Raji (cell line): ENCODE results near the gene MRPL38.

Experiments
- POLR2A ChIP-seq: IDR thresholded peaks from 2 replicates; pipeline ENCODE4 v1.6.1; 2011; ENCODE audit warnings: low read depth, low read length, control low read depth; ENCODE audit not compliant: insufficient read depth

The MRPL38 gene

GRCh38 chr17:75855310-75856061 is 49.2 kb downstream of the MRPL38 start, which contains the start of gene WBP2:
WBP2 (minus strand) TSS chr17:75855335; CDS start chr17:75855297, 38 bp downstream.
- TF ChIP-seq POLR2A = peak; percentile 98

- TF ChIP-seq POLR2A = no peak
These were observed 49.8 kb downstream of the MRPL38 start for GRCh38 chr17:75854881-75855309.

GRCh38 chr17:75854101-75854748 is 50.5 kb downstream of the MRPL38 start:
- no peak for TF ChIP-seq POLR2A

DNA sequence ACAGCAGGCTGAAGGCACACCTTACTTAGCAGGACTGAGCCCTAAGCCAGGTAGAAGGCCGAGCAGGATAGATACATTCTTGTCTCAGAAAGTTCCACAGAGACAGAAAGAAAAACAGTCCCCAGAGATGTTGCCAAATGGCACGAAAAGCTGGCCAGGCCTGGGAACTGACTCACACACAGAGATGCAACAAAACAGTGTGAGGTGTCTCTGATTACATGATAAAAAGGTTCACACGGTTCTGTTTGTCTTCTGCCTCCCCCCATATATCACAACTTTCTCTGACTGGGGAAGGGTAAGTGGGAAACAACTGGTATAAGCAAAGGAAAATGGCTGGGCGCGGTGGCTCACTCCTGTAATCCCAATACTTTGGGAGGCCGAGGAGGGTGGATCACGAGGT is 51.3 kb downstream of the MRPL38 start:
- no peak for TF ChIP-seq POLR2A

DNA sequence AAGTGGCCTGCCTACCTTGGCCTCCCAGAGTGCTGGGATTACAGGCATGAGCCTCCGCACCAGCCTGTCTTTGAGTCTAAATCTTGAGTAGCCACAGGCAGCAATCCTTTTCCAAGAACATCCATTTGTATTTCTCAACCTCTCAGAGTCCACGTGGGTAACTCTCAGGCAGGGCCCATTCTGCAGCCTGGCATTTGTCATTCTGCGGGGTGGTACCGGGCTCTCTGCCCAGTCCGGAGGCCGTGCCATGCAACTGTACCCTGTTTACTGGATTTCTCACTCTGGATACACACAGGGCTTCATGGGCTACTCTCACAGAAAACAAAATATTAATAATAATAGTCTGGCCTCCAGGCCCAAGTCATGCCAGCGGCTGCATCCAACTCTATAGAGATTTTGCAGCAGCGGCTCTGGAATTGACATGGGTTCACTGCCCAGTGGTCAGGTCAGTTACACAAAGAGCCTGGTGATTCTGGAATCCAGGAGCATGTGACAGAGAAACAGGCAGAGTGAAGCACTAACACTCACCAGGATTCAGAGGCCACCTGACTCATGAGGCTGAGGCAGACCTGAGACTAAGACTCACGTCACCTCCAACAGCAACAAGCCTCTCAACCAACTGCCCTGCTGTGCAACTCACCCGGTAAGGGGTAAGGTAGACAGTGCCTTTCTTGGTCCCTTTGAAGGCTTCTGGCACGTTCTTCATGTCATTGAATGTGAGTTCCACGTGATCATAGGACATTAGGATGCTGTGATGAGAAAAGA is 53.6 kb downstream of the MRPL38 start:
- TF ChIP-seq POLR2A = no peak

DNA sequence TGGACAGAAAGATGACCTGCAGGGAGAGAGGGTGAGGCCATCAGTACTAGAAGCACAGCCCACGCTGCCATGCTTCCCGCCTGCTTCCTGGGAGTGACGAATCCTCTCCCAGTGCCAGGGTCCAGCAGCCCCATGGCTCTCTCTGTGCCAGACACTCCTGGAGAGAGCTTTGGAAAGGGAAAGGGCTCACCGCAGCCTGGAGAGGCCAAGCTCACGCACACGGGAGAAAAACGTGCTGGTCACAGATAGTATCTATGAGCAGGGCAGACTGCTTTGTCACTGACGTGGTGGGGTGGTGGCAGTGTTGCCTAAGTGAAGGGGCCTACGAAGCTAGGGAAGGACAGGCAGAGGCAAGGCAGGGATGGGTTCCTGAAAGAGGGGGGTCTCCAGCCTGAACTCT is 55.0 kb downstream of the MRPL38 start:
- TF ChIP-seq POLR2A = no peak

DNA sequence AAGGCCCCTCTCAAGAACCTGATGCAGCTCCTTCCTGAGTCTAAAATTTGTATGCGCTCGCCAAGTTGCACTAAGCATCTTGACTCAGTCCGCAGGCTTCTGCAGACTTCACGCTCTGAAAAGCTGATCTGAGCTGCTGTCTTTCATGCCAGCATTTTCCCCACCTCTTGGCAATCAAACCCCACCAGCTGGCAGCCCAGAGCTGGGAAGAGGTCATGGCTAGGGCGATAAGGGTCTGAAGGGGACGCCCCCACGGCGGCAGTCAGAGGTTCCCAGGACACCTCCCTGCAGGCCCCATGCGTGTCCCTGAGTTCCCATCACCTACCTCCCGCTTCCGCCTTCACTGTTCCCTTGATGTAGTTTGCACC is 55.4 kb downstream of the MRPL38 start:
- TF ChIP-seq POLR2A = no peak
